NAMALWA (cell line): ENCODE measurements around the gene KRTAP9-4.
"Not testable (repeated sequence)": the region's sequence is repeated elsewhere in the genome, so short reads cannot be mapped to it uniquely, and the experiment has no call there.

Experiments
- DNase-seq: peaks from one replicate; pipeline ENCODE4 v3.0.0-alpha.2; 2015; ENCODE audit warnings: low spot score

KRTAP9-4 gene, protein sequence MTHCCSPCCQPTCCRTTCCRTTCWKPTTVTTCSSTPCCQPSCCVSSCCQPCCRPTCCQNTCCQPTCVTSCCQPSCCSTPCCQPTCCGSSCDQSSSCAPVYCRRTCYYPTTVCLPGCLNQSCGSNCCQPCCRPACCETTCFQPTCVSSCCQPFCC

DNA sequence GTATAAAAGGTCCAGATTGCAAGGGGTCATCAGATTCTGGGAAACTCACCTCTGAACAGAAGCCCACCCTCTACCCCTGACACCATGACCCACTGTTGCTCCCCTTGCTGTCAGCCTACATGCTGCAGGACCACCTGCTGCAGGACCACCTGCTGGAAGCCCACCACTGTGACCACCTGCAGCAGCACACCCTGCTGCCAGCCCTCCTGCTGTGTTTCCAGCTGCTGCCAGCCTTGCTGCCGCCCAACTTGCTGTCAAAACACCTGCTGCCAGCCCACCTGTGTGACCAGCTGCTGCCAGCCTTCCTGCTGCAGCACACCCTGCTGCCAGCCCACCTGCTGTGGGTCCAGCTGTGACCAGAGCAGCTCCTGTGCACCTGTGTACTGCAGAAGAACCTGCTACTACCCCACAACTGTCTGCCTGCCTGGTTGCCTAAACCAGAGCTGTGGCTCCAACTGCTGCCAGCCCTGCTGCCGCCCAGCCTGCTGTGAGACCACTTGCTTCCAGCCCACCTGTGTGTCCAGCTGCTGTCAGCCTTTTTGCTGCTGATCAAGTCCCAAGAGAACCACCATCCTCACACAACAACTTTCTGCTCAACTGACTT, at the start of gene KRTAP9-4:
KRTAP9-4 (plus strand) TSS at position 51 of the 604 bp plus-strand sequence; CDS start at position 85, 34 bp downstream.
- DNase-seq = not testable (repeated sequence)

DNA sequence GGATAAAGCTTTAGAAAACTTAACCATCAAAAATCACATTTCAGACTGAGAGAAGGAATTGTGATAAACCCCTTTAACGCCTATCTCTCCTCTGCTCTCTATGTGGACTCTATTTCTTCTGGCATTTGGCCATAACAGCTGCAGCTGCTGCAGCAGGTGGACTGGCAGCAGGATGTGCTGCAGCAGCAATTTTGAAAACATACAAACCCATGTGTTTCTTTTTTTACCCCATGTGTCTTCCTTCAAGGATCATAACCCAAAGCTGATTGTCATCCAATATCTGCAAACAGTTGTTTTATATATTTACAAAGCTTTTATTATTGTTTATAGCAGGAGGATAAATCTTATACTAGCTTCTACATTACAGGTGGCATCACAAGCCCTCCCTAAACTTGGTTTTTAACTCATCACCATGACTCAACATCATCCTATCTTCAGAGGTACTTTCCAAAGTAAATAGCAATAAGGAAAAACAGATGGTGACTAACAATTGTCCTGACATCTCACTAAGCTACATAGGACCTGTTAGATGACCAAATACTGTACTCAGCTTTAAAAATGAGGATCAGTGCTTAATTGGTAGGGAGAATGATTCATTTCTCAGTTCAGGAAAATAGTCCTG, 37.5 kb upstream of the KRTAP9-4 start:
- DNase-seq = peak; percentile 26

DNA sequence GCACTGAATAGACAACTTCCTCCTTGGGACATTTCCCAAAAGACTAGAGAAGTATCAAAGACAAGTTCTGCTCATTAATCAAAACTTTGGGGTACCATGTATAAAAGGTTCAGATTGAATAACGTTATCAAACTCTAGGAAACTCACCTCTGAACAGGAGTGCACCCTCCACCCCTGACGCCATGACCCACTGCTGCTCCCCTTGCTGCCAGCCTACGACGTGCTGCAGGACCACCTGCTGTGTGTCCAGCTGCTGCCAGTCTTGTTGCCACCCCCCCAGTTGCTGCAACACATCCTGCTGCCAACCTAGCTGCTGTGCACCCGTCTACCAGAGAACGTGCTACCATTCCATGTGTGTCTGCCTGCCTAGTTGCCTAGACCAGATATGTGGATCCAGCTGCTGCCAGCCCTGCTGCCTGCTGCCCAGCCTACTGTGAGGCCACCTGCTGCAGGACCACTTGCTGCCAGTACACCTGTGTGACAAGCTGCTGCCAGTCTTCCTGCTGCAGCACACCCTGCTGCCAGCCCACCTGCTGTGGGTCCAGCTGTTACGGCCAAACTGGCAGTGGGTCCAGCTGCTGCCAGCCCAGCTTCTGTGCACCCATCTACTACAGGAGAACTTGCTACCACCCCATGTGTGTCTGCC, 36.8 kb upstream of the KRTAP9-4 start:
- DNase-seq = no peak

DNA sequence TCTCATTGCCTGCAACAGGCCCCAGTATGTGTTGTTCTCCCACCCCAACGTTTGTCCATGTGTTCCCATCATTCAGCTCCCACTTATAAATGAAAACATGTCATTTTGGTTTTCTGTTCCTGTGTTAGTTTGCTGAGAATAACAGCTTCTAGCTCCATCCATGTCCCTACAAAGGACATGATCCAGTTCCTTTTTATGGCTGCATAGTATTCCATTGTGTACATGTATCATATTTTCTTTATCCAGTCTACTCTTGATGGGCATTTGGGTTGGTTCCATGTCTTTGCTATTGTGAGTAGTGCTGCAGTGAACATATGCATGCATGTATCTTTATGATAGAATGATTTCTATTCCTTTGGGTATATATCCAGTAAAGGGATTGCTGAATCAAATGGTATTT, 33.8 kb upstream of the KRTAP9-4 start:
- DNase-seq = no peak

DNA sequence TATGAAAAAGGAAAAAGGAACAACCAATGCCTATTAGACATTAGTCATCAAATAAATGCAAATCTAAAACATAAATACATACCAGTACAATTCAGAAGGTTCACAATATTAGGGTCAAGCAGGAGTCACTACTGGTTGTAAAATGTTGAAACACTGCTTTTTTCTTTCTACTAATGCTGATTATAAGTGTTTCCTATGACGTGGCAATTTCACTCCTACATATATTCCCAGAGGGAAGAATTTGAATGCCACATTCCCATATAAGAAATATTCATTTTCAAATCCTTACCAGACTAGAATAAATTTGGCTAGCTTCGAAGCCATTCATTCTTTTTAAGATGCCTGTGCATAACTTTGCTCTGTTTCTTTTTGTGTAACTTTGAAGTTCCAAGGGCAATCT, 25.7 kb upstream of the KRTAP9-4 start:
- no peak for DNase-seq

DNA sequence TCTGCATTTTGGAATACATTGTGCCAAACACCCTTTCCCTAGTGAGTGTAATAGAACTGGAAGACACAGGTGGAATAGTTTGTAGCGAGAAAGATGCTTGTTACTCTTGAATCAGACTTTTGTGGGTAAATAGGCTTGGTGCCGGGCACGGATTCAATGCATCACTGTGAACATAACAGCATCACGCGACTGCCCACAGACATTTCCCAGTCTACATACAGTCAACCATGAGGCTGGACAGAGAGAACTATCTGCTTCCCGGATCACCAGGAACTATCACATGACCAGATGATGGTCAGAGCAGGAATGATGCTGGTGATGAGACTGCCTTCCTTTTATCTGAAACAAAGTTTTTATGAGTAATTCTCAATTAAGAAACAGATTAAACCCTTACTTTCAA, 23.4 kb upstream of the KRTAP9-4 start:
- no peak for DNase-seq

DNA sequence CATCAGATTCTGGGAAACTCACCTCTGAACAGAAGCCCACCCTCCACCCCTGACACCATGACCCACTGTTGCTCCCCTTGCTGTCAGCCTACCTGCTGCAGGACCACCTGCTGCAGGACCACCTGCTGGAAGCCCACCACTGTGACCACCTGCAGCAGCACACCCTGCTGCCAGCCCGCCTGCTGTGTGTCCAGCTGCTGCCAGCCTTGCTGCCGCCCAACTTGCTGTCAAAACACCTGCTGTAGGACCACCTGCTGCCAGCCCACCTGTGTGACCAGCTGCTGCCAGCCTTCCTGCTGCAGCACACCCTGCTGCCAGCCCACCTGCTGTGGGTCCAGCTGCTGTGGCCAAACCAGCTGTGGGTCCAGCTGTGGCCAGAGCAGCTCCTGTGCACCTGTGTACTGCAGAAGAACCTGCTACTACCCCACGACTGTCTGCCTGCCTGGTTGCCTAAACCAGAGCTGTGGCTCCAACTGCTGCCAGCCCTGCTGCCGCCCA, 22.8 kb upstream of the KRTAP9-4 start, which contains the start of gene KRTAP9-2:
KRTAP9-2 (plus strand) TSS at position 51 of the 498 bp plus-strand sequence; CDS start at position 58, 7 bp downstream.
- not testable (repeated sequence) for DNase-seq

DNA sequence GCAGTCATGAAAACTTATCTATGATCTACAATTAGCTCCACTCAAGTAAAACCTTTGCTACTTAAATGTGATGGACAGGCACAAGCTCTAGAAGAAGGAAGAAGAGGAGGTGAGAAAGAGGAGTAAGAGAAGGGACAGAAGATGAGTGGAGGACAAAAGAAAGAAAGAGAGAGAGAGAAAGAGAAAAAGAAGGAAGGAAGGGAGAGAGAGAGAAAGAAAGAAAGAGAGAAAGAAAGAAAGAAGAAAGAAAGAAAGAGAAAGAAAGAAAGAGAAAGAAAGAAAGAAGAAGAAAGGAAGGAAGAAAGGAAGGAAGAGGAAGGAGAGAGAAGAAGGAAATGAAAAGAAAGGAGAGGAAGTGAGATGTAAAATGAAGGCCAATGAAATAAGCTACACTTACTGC, 19.4 kb upstream of the KRTAP9-4 start:
- DNase-seq = no peak

DNA sequence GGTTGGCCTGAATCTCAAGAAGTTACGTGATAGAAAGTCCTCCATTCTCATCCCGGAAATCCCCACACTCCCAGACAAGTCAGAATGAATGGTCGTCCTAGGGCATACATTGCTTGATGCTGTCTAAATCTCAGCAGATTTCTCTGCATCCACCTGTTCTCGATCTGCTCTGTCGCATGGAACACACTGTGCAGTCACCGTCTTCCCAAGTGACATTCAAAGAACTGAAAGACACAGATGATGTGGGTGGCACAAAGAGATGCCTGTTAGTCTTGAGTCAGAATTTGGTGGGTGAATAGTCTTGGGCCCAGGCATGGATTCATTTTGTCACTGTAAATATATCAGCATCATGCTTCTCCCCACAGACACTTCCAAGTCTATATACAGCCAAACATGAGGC, 17.8 kb upstream of the KRTAP9-4 start:
- DNase-seq = no peak

DNA sequence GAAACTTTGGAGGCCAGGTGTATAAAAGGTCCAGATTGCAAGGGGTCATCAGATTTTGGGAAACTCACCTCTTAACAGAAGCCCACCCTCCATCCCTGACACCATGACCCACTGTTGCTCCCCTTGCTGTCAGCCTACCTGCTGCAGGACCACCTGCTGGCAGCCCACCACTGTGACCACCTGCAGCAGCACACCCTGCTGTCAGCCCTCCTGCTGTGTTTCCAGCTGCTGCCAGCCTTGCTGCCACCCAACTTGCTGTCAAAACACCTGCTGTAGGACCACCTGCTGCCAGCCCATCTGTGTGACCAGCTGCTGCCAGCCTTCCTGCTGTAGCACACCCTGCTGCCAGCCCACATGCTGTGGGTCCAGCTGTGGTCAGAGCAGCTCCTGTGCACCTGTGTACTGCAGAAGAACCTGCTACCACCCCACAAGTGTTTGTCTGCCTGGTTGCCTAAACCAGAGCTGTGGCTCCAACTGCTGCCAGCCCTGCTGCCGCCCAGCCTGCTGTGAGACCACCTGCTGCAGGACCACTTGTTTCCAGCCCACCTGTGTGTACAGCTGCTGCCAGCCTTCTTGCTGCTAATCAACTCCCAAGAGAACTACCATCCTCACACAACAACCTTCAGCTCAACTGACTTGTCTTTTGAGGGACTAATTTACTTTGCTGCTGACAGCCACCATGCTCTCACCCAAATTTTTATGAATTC, 16.9 kb upstream of the KRTAP9-4 start, which contains the start of gene KRTAP9-3:
KRTAP9-3 (plus strand) TSS at position 51 of the 707 bp plus-strand sequence; CDS start at position 104, 53 bp downstream.
- DNase-seq = not testable (repeated sequence)

DNA sequence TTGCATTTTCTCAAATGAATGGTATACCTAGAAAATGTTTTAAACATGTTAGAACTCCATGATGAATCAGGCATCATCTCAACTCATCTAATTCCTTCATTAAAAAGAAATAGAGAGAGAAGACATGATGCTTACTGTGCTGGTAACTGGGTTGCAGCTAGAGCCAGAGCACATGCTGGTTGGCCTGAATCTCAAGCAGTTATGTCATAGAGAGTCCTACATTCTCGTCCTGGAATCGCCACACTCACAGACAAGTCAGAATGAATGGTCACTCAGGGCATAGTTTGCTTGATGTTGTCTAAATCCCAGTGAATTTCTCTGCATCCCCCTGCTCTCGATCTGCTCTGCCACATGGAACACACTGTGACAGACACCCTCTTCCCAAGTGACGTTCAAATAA, 12.4 kb upstream of the KRTAP9-4 start:
- not testable (repeated sequence) for DNase-seq

DNA sequence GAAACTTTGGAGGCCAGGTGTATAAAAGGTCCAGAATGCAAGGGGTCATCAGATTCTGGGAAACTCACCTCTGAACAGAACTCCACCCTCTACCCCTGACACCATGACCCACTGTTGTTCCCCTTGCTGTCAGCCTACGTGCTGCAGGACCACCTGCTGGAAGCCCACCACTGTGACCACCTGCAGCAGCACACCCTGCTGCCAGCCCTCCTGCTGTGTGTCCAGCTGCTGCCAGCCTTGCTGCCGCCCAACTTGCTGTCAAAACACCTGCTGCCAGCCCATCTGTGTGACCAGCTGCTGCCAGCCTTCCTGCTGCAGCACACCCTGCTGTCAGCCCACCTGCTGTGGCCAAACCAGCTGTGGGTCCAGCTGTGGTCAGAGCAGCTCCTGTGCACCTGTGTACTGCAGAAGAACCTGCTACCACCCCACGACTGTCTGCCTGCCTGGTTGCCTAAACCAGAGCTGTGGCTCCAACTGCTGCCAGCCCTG, 11.5 kb upstream of the KRTAP9-4 start, which contains the start of gene KRTAP9-8:
KRTAP9-8 (plus strand) TSS at position 51 of the 489 bp plus-strand sequence; CDS start at position 104, 53 bp downstream.
- not testable (repeated sequence) for DNase-seq

DNA sequence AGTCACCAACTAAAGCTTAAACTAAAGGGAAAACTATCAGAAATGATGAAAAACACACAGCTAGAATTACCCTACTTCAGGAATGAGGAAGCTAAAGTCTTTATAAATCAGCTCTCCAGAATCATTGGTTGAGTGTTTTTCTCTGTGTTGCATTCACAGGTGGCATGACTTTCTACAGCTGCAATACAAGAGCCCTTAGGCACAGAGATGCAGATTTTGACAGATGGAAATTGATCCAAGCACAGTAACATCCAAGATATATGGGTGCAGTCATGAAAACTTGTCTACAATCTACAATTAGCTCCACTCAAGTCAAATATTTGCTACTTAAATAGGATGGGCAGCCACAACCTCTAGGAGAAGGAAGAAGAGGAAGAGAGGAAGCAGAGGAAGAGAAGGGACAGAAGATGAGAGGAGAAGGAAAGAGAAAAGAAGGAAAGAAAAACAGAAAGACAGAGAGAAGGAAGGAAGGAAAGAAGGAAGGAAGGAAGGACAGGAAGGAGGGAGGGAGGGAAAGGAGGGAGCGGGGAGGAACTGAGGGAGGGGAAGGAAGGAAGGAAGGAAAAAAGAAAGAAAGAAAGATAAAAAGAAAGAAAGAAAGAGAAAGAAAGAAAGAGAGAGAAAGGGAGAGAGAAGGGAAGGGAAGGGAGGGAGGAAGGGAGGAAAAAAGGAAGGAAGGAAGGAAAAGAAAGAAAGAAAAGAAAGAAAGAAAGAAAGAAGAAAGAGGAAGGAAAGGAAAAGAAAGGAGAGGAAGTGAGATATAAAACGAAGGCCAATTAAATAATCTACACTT, 2.3 kb upstream of the KRTAP9-4 start:
- DNase-seq = not testable (repeated sequence)

DNA sequence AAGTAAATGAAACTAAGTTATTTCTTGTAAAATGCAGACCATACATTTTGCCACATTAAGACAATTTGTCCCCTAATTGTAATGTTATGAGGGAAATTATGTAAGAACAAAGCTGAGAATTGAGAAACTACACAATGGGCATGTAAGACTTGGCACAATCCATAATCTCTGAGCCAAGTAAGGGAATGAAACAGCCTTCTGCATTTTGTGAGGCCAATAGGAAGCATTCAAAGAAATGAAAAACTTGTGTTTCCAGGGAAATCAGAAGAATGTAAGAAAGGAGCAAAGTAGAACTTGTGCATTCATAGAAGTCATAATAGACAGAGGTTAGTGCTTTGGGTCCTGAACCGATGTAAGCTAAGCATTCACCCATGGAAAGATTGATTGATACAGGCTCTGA, 1.8 kb downstream of the KRTAP9-4 start:
- DNase-seq = no peak

DNA sequence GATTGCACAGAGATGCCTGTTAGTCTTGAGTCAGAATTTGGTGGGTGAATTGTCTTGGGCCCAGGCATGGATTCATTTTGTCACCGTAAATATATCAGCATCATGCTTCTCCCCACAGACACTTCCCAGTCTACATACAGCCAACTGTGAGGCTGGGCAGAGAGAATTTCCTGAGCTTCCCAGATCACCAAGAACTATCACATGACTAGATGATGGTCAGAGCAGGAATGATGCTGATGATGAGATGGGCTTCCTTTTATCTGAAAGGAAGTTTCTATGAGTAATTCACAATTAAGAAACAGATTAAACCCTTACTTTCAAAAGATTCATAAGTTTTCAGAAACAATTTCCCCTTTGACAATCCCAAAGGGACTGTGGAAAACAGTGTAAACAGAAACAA, 5.4 kb downstream of the KRTAP9-4 start:
- DNase-seq = no peak

DNA sequence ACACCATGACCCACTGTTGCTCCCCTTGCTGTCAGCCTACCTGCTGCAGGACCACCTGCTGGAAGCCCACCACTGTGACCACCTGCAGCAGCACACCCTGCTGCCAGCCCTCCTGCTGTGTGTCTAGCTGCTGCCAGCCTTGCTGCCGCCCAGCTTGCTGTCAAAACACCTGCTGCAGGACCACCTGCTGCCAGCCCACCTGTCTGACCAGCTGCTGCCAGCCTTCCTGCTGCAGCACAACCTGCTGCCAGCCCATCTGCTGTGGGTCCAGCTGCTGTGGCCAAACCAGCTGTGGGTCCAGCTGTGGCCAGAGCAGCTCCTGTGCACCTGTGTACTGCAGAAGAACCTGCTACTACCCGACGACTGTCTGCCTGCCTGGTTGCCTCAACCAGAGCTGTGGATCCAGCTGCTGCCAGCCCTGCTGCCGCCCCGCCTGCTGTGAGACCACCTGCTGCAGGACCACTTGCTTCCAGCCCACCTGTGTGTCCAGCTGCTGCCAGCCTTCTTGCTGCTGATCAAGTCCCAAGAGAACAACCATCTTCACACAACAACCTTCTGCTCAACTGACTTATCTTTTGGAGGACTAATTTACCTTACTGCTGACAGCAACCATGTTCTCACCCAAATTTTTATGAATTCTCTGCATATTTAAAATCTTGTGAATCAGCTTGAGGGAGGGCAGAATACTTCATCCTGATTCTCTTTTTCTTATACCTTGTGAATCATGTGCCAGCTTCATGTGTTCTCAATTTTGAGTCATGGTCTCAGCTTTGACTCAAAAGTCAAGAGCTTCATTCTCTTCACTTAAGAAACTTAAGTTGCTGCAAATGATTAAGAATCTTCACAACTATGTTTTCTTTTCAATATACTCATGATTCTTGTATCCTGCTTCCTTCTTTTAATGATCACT, 6.1 kb downstream of the KRTAP9-4 start, which contains the start of gene KRTAP9-9:
KRTAP9-9 (plus strand) TSS at position 4 of the 910 bp plus-strand sequence.
- not testable (repeated sequence) for DNase-seq

DNA sequence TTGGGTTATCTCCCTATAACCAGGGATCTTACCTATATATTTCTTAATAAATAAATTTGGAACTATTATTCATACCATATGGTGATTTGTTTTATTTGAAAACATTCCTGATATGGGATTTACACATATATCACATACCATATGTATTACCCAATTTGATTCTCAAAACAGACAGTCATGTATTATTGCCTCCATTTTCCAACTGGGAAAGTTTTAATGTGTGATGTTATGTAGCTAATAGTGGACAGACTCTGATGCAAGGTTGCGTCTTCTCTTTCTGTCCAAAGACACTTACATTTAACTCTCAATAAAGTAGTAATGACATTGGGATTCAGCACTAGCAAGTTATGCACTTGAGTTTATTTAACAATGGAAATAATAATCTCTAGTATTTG, 6.8 kb downstream of the KRTAP9-4 start:
- DNase-seq = no peak

DNA sequence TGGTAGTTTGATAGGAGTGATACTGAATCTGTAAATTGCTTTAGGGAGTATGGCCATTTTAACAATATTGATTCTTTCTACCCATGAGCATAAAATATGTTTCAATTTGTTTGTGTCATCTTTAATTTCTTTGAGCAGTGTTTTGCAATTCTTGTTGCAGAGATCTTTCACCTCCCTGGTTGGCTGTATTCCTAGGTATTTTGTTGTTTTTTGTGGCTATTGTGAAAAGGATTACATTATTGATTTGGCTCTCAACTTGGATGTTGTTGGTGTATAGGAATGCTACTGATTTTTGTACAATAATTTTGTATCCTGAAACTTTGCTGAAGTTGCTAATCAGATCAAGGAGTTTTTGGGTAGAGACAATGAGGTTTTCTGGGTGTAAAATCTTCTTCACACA, 8.9 kb downstream of the KRTAP9-4 start:
- DNase-seq = no peak

DNA sequence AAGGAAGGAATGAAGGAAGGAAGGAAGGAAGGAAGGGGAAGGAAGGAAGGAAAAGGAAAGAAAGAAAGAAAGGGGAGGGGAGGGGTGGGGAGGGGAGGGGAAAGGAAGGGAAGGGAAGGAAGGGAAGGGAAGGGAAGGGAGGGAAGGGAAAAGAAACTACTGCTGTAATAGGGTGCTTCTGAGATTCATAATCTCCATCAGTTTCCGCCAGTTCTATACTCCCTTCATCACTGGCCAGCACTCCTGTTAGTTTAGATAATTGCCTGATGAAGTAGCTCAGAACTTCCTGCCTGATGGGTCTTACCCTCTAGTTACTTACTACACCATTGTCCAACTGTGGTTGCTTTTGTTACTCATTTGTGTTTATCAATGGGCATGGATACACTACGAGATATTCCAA, 13.7 kb downstream of the KRTAP9-4 start:
- no peak for DNase-seq

DNA sequence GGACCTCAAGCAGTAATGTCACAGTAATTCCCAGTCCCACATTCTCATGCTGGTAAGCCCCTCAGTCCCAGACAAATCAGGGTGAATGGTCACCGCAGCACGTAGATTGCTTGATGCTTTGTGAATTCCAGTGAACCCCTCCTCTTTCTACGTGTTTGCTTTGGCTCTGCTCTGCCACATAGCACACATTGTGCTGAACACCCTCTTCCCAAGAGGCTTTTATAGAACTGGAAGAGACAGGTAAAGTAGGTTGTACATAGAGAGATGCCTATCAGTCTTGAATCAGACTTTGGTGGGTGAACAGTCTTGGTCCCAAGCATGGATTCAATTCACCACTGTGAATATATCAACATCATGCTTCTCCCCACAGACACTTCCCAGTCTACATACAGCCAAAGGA, 15.1 kb downstream of the KRTAP9-4 start:
- DNase-seq = no peak
